Testis (tissue), 2 donors: ENCODE measurements around the gene NKAIN4.

Experiments
- POLR2A ChIP-seq: fragments of 450-650 bp; IDR thresholded peaks from one replicate; pipeline ENCODE4 v1.6.1; 2017; ENCODE audit warnings: antibody characterized with exemption, mild to moderate bottlenecking, moderate library complexity
- TF ChIP-seq, protein P1 (sequence below), 3 experiments: fragments of 450-650 bp in 2 of 3; fragments of 200-600 bp in 1 of 3; sonication (generic) in 1 of 3; IDR thresholded peaks; one replicate each; pipeline ENCODE4 v1.5.1; 2016 to 2019; ENCODE audit warnings: antibody characterized with exemption in 3 of 3, mild to moderate bottlenecking in 2 of 3, moderate library complexity in 1 of 3

GRCh38 chr20:63240004-63240403 is 14.3 kb downstream of the NKAIN4 start:
- TF ChIP-seq POLR2A: no peak
- TF ChIP-seq, protein P1, sequence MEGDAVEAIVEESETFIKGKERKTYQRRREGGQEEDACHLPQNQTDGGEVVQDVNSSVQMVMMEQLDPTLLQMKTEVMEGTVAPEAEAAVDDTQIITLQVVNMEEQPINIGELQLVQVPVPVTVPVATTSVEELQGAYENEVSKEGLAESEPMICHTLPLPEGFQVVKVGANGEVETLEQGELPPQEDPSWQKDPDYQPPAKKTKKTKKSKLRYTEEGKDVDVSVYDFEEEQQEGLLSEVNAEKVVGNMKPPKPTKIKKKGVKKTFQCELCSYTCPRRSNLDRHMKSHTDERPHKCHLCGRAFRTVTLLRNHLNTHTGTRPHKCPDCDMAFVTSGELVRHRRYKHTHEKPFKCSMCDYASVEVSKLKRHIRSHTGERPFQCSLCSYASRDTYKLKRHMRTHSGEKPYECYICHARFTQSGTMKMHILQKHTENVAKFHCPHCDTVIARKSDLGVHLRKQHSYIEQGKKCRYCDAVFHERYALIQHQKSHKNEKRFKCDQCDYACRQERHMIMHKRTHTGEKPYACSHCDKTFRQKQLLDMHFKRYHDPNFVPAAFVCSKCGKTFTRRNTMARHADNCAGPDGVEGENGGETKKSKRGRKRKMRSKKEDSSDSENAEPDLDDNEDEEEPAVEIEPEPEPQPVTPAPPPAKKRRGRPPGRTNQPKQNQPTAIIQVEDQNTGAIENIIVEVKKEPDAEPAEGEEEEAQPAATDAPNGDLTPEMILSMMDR (IDR thresholded peaks at IDR 0.05): no peak
